IMR-90 (cell line): ENCODE results near the gene OPHN1. TPM values are rescaled to one million over a fixed set of nuclear protein-coding genes. Genes with fewer than 3 reads are reported as not detected.
A peak's percentile ranks its signal among the peaks of the same experiment; 100 is the strongest.

ENCODE experiments used
- ATAC-seq: fragments of 200-7000 bp; cut with Tn5 transposase; 2 replicates; pipeline ENCODE4 v1.9.1; 2020; ENCODE audit warnings: low read depth, mild to moderate bottlenecking, moderate library complexity
- BruUV-seq: library from RNA; stranded (reverse); fragments of 400-500 nt; replicated peaks from 2 replicates; lab custom pipeline; 2021; lab: Mats Ljungman, UMichigan
- CTCF ChIA-PET: fragments of 300-600 bp; formaldehyde crosslinking; extraction: SDS; loops from one replicate; lab custom pipeline; 2021; ENCODE audit warnings: antibody characterized with exemption; lab: Yijun Ruan, JAX
- POLR2A ChIA-PET: fragments of 300-600 bp; sonication (Branson Sonifier 250); formaldehyde crosslinking; loops from one replicate; lab custom pipeline; 2022; ENCODE audit warnings: antibody characterized with exemption; ENCODE audit not compliant: unreplicated experiment; lab: Charles Lee
- DNase-seq: peaks from one replicate; pipeline ENCODE4 v3.0.0; 2013
- H2AFZ ChIP-seq: replicated peaks from 2 replicates; pipeline ENCODE3; 2013; ENCODE audit warnings: low read length, mild to moderate bottlenecking; ENCODE audit not compliant: poor library complexity
- H2AK5ac ChIP-seq: 2 replicates; pipeline ENCODE4 v1.6.1; 2013; ENCODE audit warnings: low read depth, low read length, inconsistent platforms
- H2AK9ac ChIP-seq: replicated peaks from 2 replicates; pipeline ENCODE3; 2013; ENCODE audit warnings: mild to moderate bottlenecking, low read depth, low read length, moderate library complexity; ENCODE audit not compliant: poor library complexity
- H2BK120ac ChIP-seq: 2 replicates; pipeline ENCODE4 v1.6.1; 2013; ENCODE audit warnings: low read depth, low read length, inconsistent platforms
- H2BK15ac ChIP-seq: 3 replicates; pipeline ENCODE4 v1.6.1; 2013; ENCODE audit warnings: low read depth, low read length, inconsistent platforms
- H2BK20ac ChIP-seq: 2 replicates; pipeline ENCODE4 v1.6.1; 2013; ENCODE audit warnings: low read depth, mild to moderate bottlenecking, inconsistent platforms, low read length, moderate library complexity
- H2BK5ac ChIP-seq: 2 replicates; pipeline ENCODE4 v1.6.1; 2013; ENCODE audit warnings: mild to moderate bottlenecking, low read depth, low read length, inconsistent platforms; ENCODE audit not compliant: poor library complexity, severe bottlenecking
- H3K14ac ChIP-seq: replicated peaks from 2 replicates; pipeline ENCODE4 v1.6.1; 2013; ENCODE audit warnings: low read depth, low read length, inconsistent platforms
- H3K18ac ChIP-seq: 2 replicates; pipeline ENCODE4 v1.6.1; 2013; ENCODE audit warnings: low read depth, low read length, control low read depth
- H3K23ac ChIP-seq: 2 replicates; pipeline ENCODE4 v1.6.1; 2013; ENCODE audit warnings: low read depth, low read length, inconsistent platforms
- H3K27ac ChIP-seq: 2 replicates; pipeline ENCODE4 v1.5.1; 2013; ENCODE audit warnings: mild to moderate bottlenecking, control low read depth, low read length; ENCODE audit not compliant: insufficient read depth
- H3K27me3 ChIP-seq: 2 replicates; pipeline ENCODE4 v1.6.1; 2013; ENCODE audit warnings: low read length; ENCODE audit not compliant: control insufficient read depth, insufficient read depth
- H3K36me3 ChIP-seq: 2 replicates; pipeline ENCODE4 v1.6.1; 2013; ENCODE audit warnings: low read length, mixed read lengths; ENCODE audit not compliant: control insufficient read depth, insufficient read depth
- H3K4ac ChIP-seq: 2 replicates; pipeline ENCODE4 v1.6.1; 2013; ENCODE audit warnings: low read depth, low read length, inconsistent platforms
- H3K4me1 ChIP-seq: 2 replicates; pipeline ENCODE4 v1.6.1; 2013; ENCODE audit warnings: low read length, mixed read lengths; ENCODE audit not compliant: control insufficient read depth, insufficient read depth
- H3K4me2 ChIP-seq: 2 replicates; pipeline ENCODE4 v1.6.1; 2013; ENCODE audit warnings: low read depth, mild to moderate bottlenecking, control low read depth, low read length, moderate library complexity
- H3K4me3 ChIP-seq: 2 replicates; pipeline ENCODE4 v1.5.1; 2013; ENCODE audit warnings: low read depth, mild to moderate bottlenecking, control low read depth, low read length, moderate library complexity; ENCODE audit not compliant: insufficient read depth
- H3K56ac ChIP-seq: 2 replicates; pipeline ENCODE4 v1.6.1; 2013; ENCODE audit warnings: low read length, inconsistent platforms; ENCODE audit not compliant: insufficient read depth; ENCODE audit errors: extremely low read depth
- H3K79me1 ChIP-seq, 2 experiments: 2 replicates each; pipeline ENCODE4 v1.6.1; 2013; ENCODE audit warnings: low read length in 2 of 2, inconsistent platforms in 1 of 2, low read depth in 1 of 2
- H3K9ac ChIP-seq: 2 replicates; pipeline ENCODE4 v1.6.1; 2013; ENCODE audit warnings: low read depth, low read length, control low read depth
- H3K9me1 ChIP-seq: 2 replicates; pipeline ENCODE4 v1.6.1; 2013; ENCODE audit warnings: low read length, inconsistent platforms; ENCODE audit not compliant: insufficient read depth
- H3K9me3 ChIP-seq: 2 replicates; pipeline ENCODE4 v1.6.1; 2013; ENCODE audit warnings: low read length; ENCODE audit not compliant: control insufficient read depth, insufficient read depth
- H4K20me1 ChIP-seq: 2 replicates; pipeline ENCODE4 v1.6.1; 2013; ENCODE audit warnings: low read length, inconsistent platforms; ENCODE audit not compliant: insufficient read depth
- H4K5ac ChIP-seq: 2 replicates; pipeline ENCODE4 v1.6.1; 2013; ENCODE audit warnings: mild to moderate bottlenecking, low read depth, low read length, control low read depth
- H4K8ac ChIP-seq, 2 experiments: 2 replicates each; pipeline ENCODE4 v1.6.1; 2013; ENCODE audit warnings: low read depth in 2 of 2, low read length in 2 of 2, control low read depth in 1 of 2, inconsistent platforms in 1 of 2
- H4K91ac ChIP-seq: 2 replicates; pipeline ENCODE4 v1.6.1; 2013; ENCODE audit warnings: low read depth, low read length, inconsistent platforms; ENCODE audit not compliant: insufficient read depth
- BHLHE40 ChIP-seq: fragments of 150-350 bp; IDR thresholded peaks from 2 replicates; pipeline ENCODE4 v1.6.1; 2016; ENCODE audit warnings: mild to moderate bottlenecking, low read depth, low read length
- CEBPB ChIP-seq: IDR thresholded peaks from 2 replicates; pipeline ENCODE4 v1.6.1; 2012; ENCODE audit warnings: low read depth, low read length, improper control_type of control experiment
- CHD1 ChIP-seq: IDR thresholded peaks from 2 replicates; pipeline ENCODE4 v1.6.1; 2012; ENCODE audit warnings: low read depth, low read length, improper control_type of control experiment
- FOS ChIP-seq: fragments of 150-350 bp; IDR thresholded peaks from 2 replicates; pipeline ENCODE4 v1.6.1; 2016; ENCODE audit warnings: low read depth, low read length
- MAFK ChIP-seq: IDR thresholded peaks from 2 replicates; pipeline ENCODE4 v1.6.1; 2012; ENCODE audit warnings: low read depth, low read length, improper control_type of control experiment
- MAZ ChIP-seq: IDR thresholded peaks from 2 replicates; pipeline ENCODE4 v1.6.1; 2012; ENCODE audit warnings: low read depth, mild to moderate bottlenecking, low read length, improper control_type of control experiment, moderate library complexity, borderline replicate concordance
- MXI1 ChIP-seq: IDR thresholded peaks from 2 replicates; pipeline ENCODE4 v1.6.1; 2012; ENCODE audit warnings: low read depth, mild to moderate bottlenecking, low read length, moderate library complexity, borderline replicate concordance
- NFE2L2 ChIP-seq: fragments of 150-350 bp; IDR thresholded peaks from 2 replicates; pipeline ENCODE4 v1.6.1; 2016; ENCODE audit warnings: low read depth, mild to moderate bottlenecking, low read length
- RAD21 ChIP-seq: IDR thresholded peaks from 2 replicates; pipeline ENCODE4 v1.6.1; 2012; ENCODE audit warnings: low read length, improper control_type of control experiment
- RCOR1 ChIP-seq: IDR thresholded peaks from 2 replicates; pipeline ENCODE4 v1.6.1; 2012; ENCODE audit warnings: mild to moderate bottlenecking, low read length, improper control_type of control experiment; ENCODE audit not compliant: insufficient replicate concordance
- RFX5 ChIP-seq: IDR thresholded peaks from 2 replicates; pipeline ENCODE4 v1.8.0; 2012; ENCODE audit warnings: low read depth, mild to moderate bottlenecking, low read length, moderate library complexity
- SMC3 ChIP-seq: fragments of 150-350 bp; IDR thresholded peaks from 2 replicates; pipeline ENCODE4 v1.6.1; 2016; ENCODE audit warnings: low read depth, mild to moderate bottlenecking, antibody characterized with exemption, low read length, moderate library complexity
- USF2 ChIP-seq: fragments of 150-350 bp; IDR thresholded peaks from 2 replicates; pipeline ENCODE4 v1.6.1; 2017; ENCODE audit warnings: mild to moderate bottlenecking, antibody characterized with exemption, low read length, low read depth
- WGBS, 2 experiments: methylation state at CpG; one replicate each; pipeline versions ENCODE4 v1.1.5 to v1.1.7; 2013; ENCODE audit warnings: missing lambda C conversion rate in 2 of 2; ENCODE audit not compliant: insufficient read length in 1 of 2; ENCODE audit errors: extremely low coverage in 2 of 2; 5-methylcytosine and 5-hydroxymethylcytosine counted together
- dilution Hi-C: fragments of 300-500 bp; cut with HindIII; formaldehyde crosslinking; loops from one replicate; pipeline ENCODE4 v1.14.3; 2018; ENCODE audit warnings: low sequenced_read_pairs; ENCODE audit not compliant: unreplicated experiment
- in situ Hi-C: fragments of 300-500 bp; cut with MboI; formaldehyde crosslinking; loops from 3 replicates; pipeline ENCODE4 v1.14.3; 2019; ENCODE audit warnings: low sequenced_read_pairs, inconsistent platforms, mixed read lengths
- intact Hi-C: fragments of 100-400 bp; cut with micrococcal nuclease; formaldehyde crosslinking; loops from 2 replicates; pipeline ENCODE4 v1.10.0; 2022
- polyA plus RNA-seq, 3 experiments: library from polyadenylated mRNA; depleted of rRNA; stranded (reverse); fragments of >200 nt; gene quantifications; 2 replicates each; pipeline ENCODE4 v1.2.3, GENCODE V29; 2012; ENCODE audit warnings: low replicate concordance in 1 of 3
- total RNA-seq: library from RNA; depleted of rRNA; stranded (reverse); fragments of >200 nt; gene quantifications from 2 replicates; pipeline ENCODE4 v1.2.3, GENCODE V29; 2012

Gene OPHN1
- total and polyA plus RNA-seq, 2 of the 4 experiments (the other 2 are of a cell fraction): 4.0 to 13.1 TPM

GRCh38 chrX:68185161-68185560 is 248.1 kb downstream of the OPHN1 start:
- no peak overlapping the region for H2BK120ac ChIP-seq
- no peak overlapping the region for H2AK9ac ChIP-seq
- no peak overlapping the region for H2BK15ac ChIP-seq
- H4K20me1 ChIP-seq: no peaks in the 10 kb centered on the region
- no peak overlapping the region for H3K56ac ChIP-seq
- H3K14ac ChIP-seq: no peak overlapping the region
- no peak for TF ChIP-seq FOS
- TF ChIP-seq SMC3: no peak
- TF ChIP-seq NFE2L2: no peak
- TF ChIP-seq RAD21: no peak
- TF ChIP-seq BHLHE40: no peak
- TF ChIP-seq MAFK: no peak
- TF ChIP-seq RFX5: no peak
- no peak for TF ChIP-seq RCOR1
- no peak for TF ChIP-seq MXI1
- no peak for TF ChIP-seq USF2
- TF ChIP-seq MAZ: no peak
- no peak for TF ChIP-seq CEBPB
- no peak for TF ChIP-seq CHD1
- H3K9me1 ChIP-seq: no peaks in the 10 kb centered on the region
- intact Hi-C loops: loop anchor here (2.0 to 10.0 kb wide), 2 partner anchors 306 to 1100 kb away; no protein-coding TSS in a partner anchor
- no peak overlapping the region for H4K5ac ChIP-seq
- DNase-seq (no peak), ATAC-seq (peak; percentile 27)
- ChIA-PET POLR2A (no interaction called here), CTCF (no interaction called here)
- dilution Hi-C loops: no loop called here
- H3K36me3 ChIP-seq: no peaks in the 10 kb centered on the region
- no peak overlapping the region for H2AFZ ChIP-seq
- no peak overlapping the region for H4K8ac ChIP-seq
- H3K9me3 ChIP-seq: no peaks in the 10 kb centered on the region
- no peak overlapping the region for H3K23ac ChIP-seq
- in situ Hi-C loops: loop anchor here (25.0 kb wide), 2 partner anchors 527 to 1202 kb away; no protein-coding TSS in a partner anchor
- H4K91ac ChIP-seq: no peak overlapping the region
- H3K4me1 ChIP-seq: peaks cover 2% of the 10 kb centered on the region; the same call in 1 of the 2 replicates
- H2BK5ac ChIP-seq: no peak overlapping the region
- H3K18ac ChIP-seq: no peak overlapping the region
- no peak overlapping the region for H2BK20ac ChIP-seq
- H3K9ac ChIP-seq: no peak overlapping the region
- no peaks in the 10 kb centered on the region; the same call in 1 of the 2 replicates for H3K27me3 ChIP-seq
- H2AK5ac ChIP-seq: no peak overlapping the region
- BruUV-seq: no TSS peak
- no peak overlapping the region for H3K27ac ChIP-seq
- no peaks in the 10 kb centered on the region for H3K79me1 ChIP-seq
- H3K4me3 ChIP-seq: no peak overlapping the region
- H3K4ac ChIP-seq: no peak overlapping the region
- WGBS, 2 experiments: no CpG with 5 or more reads among the region's 1 CpG
- no peak overlapping the region for H3K4me2 ChIP-seq
